CD4-positive, alpha-beta T cell (primary cell): ENCODE data around the gene NPPC. TPM values are rescaled to one million over a fixed set of nuclear protein-coding genes. Genes with fewer than 3 reads are reported as not detected.

ENCODE experiments used
- ATAC-seq: fragments of 200-7000 bp; cut with Tn5 transposase; one replicate; pipeline ENCODE4 v1.10.0; 2022; ENCODE audit warnings: mild to moderate bottlenecking; ENCODE audit not compliant: poor library complexity
- CTCF ChIA-PET: fragments of 350-600 bp; sonication (Branson Sonifier 250); formaldehyde crosslinking; loops from one replicate; lab custom pipeline; 2021; ENCODE audit warnings: antibody characterized with exemption, inconsistent platforms; lab: Charles Lee
- POLR2A ChIA-PET: fragments of 350-600 bp; sonication (Branson Sonifier 250); formaldehyde crosslinking; loops from one replicate; lab custom pipeline; 2021; ENCODE audit warnings: antibody characterized with exemption, inconsistent platforms; lab: Charles Lee
- DNase-seq, 14 experiments: peaks; one replicate each; pipeline ENCODE4 v3.0.0-alpha.2; 2013 to 2020; ENCODE audit warnings: mixed read lengths in 2 of 14
- H3K27ac ChIP-seq, 2 donors: one replicate each; pipeline versions ENCODE4 v1.5.1 to v1.7.0; 2013; ENCODE audit warnings: low read length in 2 of 2, low read depth in 1 of 2, mild to moderate bottlenecking in 1 of 2
- H3K27me3 ChIP-seq, 2 experiments: 1 replicate in 1 of 2; 2 replicates in 1 of 2; pipeline versions ENCODE4 v1.6.1 to v1.7.0; 2013; ENCODE audit warnings: low read length in 2 of 2, control low read depth in 1 of 2, mild to moderate bottlenecking in 1 of 2, moderate library complexity in 1 of 2; ENCODE audit not compliant: insufficient read depth in 2 of 2, control insufficient read depth in 1 of 2
- H3K36me3 ChIP-seq: one replicate; pipeline ENCODE4 v1.6.1; 2013; ENCODE audit warnings: low read length, control low read depth; ENCODE audit not compliant: insufficient read depth
- H3K4me1 ChIP-seq: one replicate; pipeline ENCODE4 v1.6.1; 2013; ENCODE audit warnings: low read length, control low read depth; ENCODE audit not compliant: insufficient read depth
- H3K4me3 ChIP-seq: one replicate; pipeline ENCODE4 v1.5.1; 2013; ENCODE audit warnings: mild to moderate bottlenecking, low read length, moderate library complexity
- H3K9me3 ChIP-seq, 2 experiments: 1 replicate in 1 of 2; 2 replicates in 1 of 2; pipeline versions ENCODE4 v1.6.1 to v1.7.0; 2013; ENCODE audit warnings: low read length in 2 of 2, mild to moderate bottlenecking in 2 of 2, control low read depth in 1 of 2, moderate library complexity in 1 of 2; ENCODE audit not compliant: control insufficient read depth in 1 of 2, insufficient read depth in 1 of 2
- H3K27ac Mint-ChIP-seq: one replicate; pipeline ENCODE4 v1.8.0; 2020; ENCODE audit warnings: mixed read lengths
- H3K27me3 Mint-ChIP-seq: one replicate; pipeline ENCODE4 v1.8.0; 2021; ENCODE audit warnings: mixed read lengths
- H3K36me3 Mint-ChIP-seq: one replicate; pipeline ENCODE4 v1.8.0; 2021; ENCODE audit warnings: low read depth, mixed read lengths
- H3K4me1 Mint-ChIP-seq: one replicate; pipeline ENCODE4 v1.8.0; 2021; ENCODE audit warnings: low read depth, mixed read lengths
- H3K4me3 Mint-ChIP-seq: one replicate; pipeline ENCODE4 v1.8.0; 2020; ENCODE audit warnings: mild to moderate bottlenecking, mixed read lengths
- H3K9me3 Mint-ChIP-seq: one replicate; pipeline ENCODE4 v1.8.0; 2020; ENCODE audit warnings: mixed read lengths
- CTCF ChIP-seq: fragments of 200-600 bp; IDR thresholded peaks from one replicate; pipeline ENCODE4 v1.8.0; 2022; ENCODE audit warnings: antibody characterized with exemption, mild to moderate bottlenecking
- intact Hi-C, 2 experiments: fragments of 100-400 bp; cut with DNase I in 1 of 2; cut with micrococcal nuclease in 1 of 2; formaldehyde crosslinking; loops; one replicate each; pipeline versions ENCODE4 v1.15.1 to v1.9.0; 2023 to 2025; cut with DNase I, micrococcal nuclease
- total RNA-seq, 174 experiments: library from RNA in 2 of 174; stranded (reverse) in 2 of 174; gene quantifications; one replicate each; pipeline ENCODE4 v1.2.3 and lab custom pipeline; 2021 to 2026

NPPC gene
- total RNA-seq, 2 experiments from 2014 or later, result 0.34 TPM; not detected in 1

- Mint-ChIP-seq H3K27me3 (peaks cover 4% of the 10 kb centered on the region), H3K4me3 (no peak overlapping the region)
- intact Hi-C loops, result no loop called here
These were observed 25.2 kb downstream of the NPPC start for GRCh38 chr2:231900972-231901371.

GRCh38 chr2:231900486-231900942 is 25.7 kb downstream of the NPPC start:
- no peak overlapping the region for H3K4me3 Mint-ChIP-seq
- peaks cover 4% of the 10 kb centered on the region for H3K27me3 Mint-ChIP-seq
- ChIA-PET CTCF (interaction anchor here (1.0 to 1.2 kb wide), 2 partner anchors 87 to 622 kb away, joined by 3 read pairs; no protein-coding TSS in a partner anchor), POLR2A (no interaction called here)
- H3K27me3 ChIP-seq, result no peaks in the 10 kb centered on the region
- H3K4me1 Mint-ChIP-seq, result no peaks in the 10 kb centered on the region
- peaks cover 0 to 5% of the 10 kb centered on the region in 2 experiments for H3K9me3 ChIP-seq
- H3K9me3 Mint-ChIP-seq, result no peaks in the 10 kb centered on the region
- H3K27ac Mint-ChIP-seq, result no peak overlapping the region
- H3K36me3 Mint-ChIP-seq, result no peaks in the 10 kb centered on the region
- no peak overlapping the region for H3K4me3 ChIP-seq
- no peak overlapping the region for H3K27ac ChIP-seq
- H3K4me1 ChIP-seq, result peaks cover 2% of the 10 kb centered on the region
- intact Hi-C loops, result no loop called here
- ATAC-seq (no peak), DNase-seq (peak in 13 of 14 experiments; percentile 14 to 67 (median 33))
- H3K36me3 ChIP-seq, result no peaks in the 10 kb centered on the region
- peak; percentile 70 for TF ChIP-seq CTCF

More at GRCh38 chr2:231900972-231901371, 25.2 kb downstream of the NPPC start:
- DNase-seq (no peak), ATAC-seq (no peak)
- Histone ChIP-seq H3K4me1 (peaks cover 2% of the 10 kb centered on the region), H3K36me3 (no peaks in the 10 kb centered on the region), H3K27ac (no peak overlapping the region), H3K9me3 (peaks cover 0 to 5% of the 10 kb centered on the region in 2 experiments), H3K4me3 (no peak overlapping the region), H3K27me3 (no peaks in the 10 kb centered on the region)
- Mint-ChIP-seq H3K36me3 (no peaks in the 10 kb centered on the region), H3K4me1 (no peaks in the 10 kb centered on the region), H3K27ac (no peak overlapping the region), H3K9me3 (no peaks in the 10 kb centered on the region)
- POLR2A ChIA-PET, result no interaction called here
- CTCF ChIA-PET, result interaction anchor here (1.2 kb wide), 1 partner anchor 86 kb away, joined by 3 read pairs; no protein-coding TSS in a partner anchor
- no peak for TF ChIP-seq CTCF

GRCh38 chr2:231894566-231895380 is 31.4 kb downstream of the NPPC start:
- TF ChIP-seq CTCF, result no peak
- ATAC-seq (no peak), DNase-seq (no peak)
- H3K27ac Mint-ChIP-seq, result no peak overlapping the region
- H3K27me3 Mint-ChIP-seq, result no peaks in the 10 kb centered on the region
- Histone ChIP-seq H3K36me3 (no peaks in the 10 kb centered on the region), H3K27me3 (no peaks in the 10 kb centered on the region), H3K9me3 (no peaks in the 10 kb centered on the region), H3K4me3 (no peak overlapping the region), H3K27ac (no peak overlapping the region), H3K4me1 (no peaks in the 10 kb centered on the region)
- POLR2A ChIA-PET, result no interaction called here
- CTCF ChIA-PET, result interaction anchor here (1.0 kb wide), 1 partner anchor 12 kb away, joined by 3 read pairs; no protein-coding TSS in a partner anchor
- no peaks in the 10 kb centered on the region for H3K9me3 Mint-ChIP-seq
- no peaks in the 10 kb centered on the region for H3K36me3 Mint-ChIP-seq
- intact Hi-C loops, result no loop called here
- no peaks in the 10 kb centered on the region for H3K4me1 Mint-ChIP-seq
- H3K4me3 Mint-ChIP-seq, result no peak overlapping the region
